IMR-90 (cell line): ENCODE results near the gene TMC1. TPM values are rescaled to one million over a fixed set of nuclear protein-coding genes. Genes with fewer than 3 reads are reported as not detected.

Experiments
- ATAC-seq: fragments of 200-7000 bp; cut with Tn5 transposase; 2 replicates; pipeline ENCODE4 v1.9.1; 2020; ENCODE audit warnings: low read depth, mild to moderate bottlenecking, moderate library complexity
- BruUV-seq: library from RNA; stranded (reverse); fragments of 400-500 nt; replicated peaks from 2 replicates; lab custom pipeline; 2021; lab: Mats Ljungman, UMichigan
- CTCF ChIA-PET: fragments of 300-600 bp; formaldehyde crosslinking; extraction: SDS; loops from one replicate; lab custom pipeline; 2021; ENCODE audit warnings: antibody characterized with exemption; lab: Yijun Ruan, JAX
- POLR2A ChIA-PET: fragments of 300-600 bp; sonication (Branson Sonifier 250); formaldehyde crosslinking; loops from one replicate; lab custom pipeline; 2022; ENCODE audit warnings: antibody characterized with exemption; ENCODE audit not compliant: unreplicated experiment; lab: Charles Lee
- DNase-seq: peaks from one replicate; pipeline ENCODE4 v3.0.0; 2013
- H2AFZ ChIP-seq: replicated peaks from 2 replicates; pipeline ENCODE3; 2013; ENCODE audit warnings: low read length, mild to moderate bottlenecking; ENCODE audit not compliant: poor library complexity
- H2AK5ac ChIP-seq: 2 replicates; pipeline ENCODE4 v1.6.1; 2013; ENCODE audit warnings: low read depth, low read length, inconsistent platforms
- H2AK9ac ChIP-seq: replicated peaks from 2 replicates; pipeline ENCODE3; 2013; ENCODE audit warnings: mild to moderate bottlenecking, low read depth, low read length, moderate library complexity; ENCODE audit not compliant: poor library complexity
- H2BK120ac ChIP-seq: 2 replicates; pipeline ENCODE4 v1.6.1; 2013; ENCODE audit warnings: low read depth, low read length, inconsistent platforms
- H2BK15ac ChIP-seq: 3 replicates; pipeline ENCODE4 v1.6.1; 2013; ENCODE audit warnings: low read depth, low read length, inconsistent platforms
- H2BK20ac ChIP-seq: 2 replicates; pipeline ENCODE4 v1.6.1; 2013; ENCODE audit warnings: low read depth, mild to moderate bottlenecking, inconsistent platforms, low read length, moderate library complexity
- H2BK5ac ChIP-seq: 2 replicates; pipeline ENCODE4 v1.6.1; 2013; ENCODE audit warnings: mild to moderate bottlenecking, low read depth, low read length, inconsistent platforms; ENCODE audit not compliant: poor library complexity, severe bottlenecking
- H3K14ac ChIP-seq: replicated peaks from 2 replicates; pipeline ENCODE4 v1.6.1; 2013; ENCODE audit warnings: low read depth, low read length, inconsistent platforms
- H3K18ac ChIP-seq: 2 replicates; pipeline ENCODE4 v1.6.1; 2013; ENCODE audit warnings: low read depth, low read length, control low read depth
- H3K23ac ChIP-seq: 2 replicates; pipeline ENCODE4 v1.6.1; 2013; ENCODE audit warnings: low read depth, low read length, inconsistent platforms
- H3K27ac ChIP-seq: 2 replicates; pipeline ENCODE4 v1.5.1; 2013; ENCODE audit warnings: mild to moderate bottlenecking, control low read depth, low read length; ENCODE audit not compliant: insufficient read depth
- H3K27me3 ChIP-seq: 2 replicates; pipeline ENCODE4 v1.6.1; 2013; ENCODE audit warnings: low read length; ENCODE audit not compliant: control insufficient read depth, insufficient read depth
- H3K36me3 ChIP-seq: 2 replicates; pipeline ENCODE4 v1.6.1; 2013; ENCODE audit warnings: low read length, mixed read lengths; ENCODE audit not compliant: control insufficient read depth, insufficient read depth
- H3K4ac ChIP-seq: 2 replicates; pipeline ENCODE4 v1.6.1; 2013; ENCODE audit warnings: low read depth, low read length, inconsistent platforms
- H3K4me1 ChIP-seq: 2 replicates; pipeline ENCODE4 v1.6.1; 2013; ENCODE audit warnings: low read length, mixed read lengths; ENCODE audit not compliant: control insufficient read depth, insufficient read depth
- H3K4me2 ChIP-seq: 2 replicates; pipeline ENCODE4 v1.6.1; 2013; ENCODE audit warnings: low read depth, mild to moderate bottlenecking, control low read depth, low read length, moderate library complexity
- H3K4me3 ChIP-seq: 2 replicates; pipeline ENCODE4 v1.5.1; 2013; ENCODE audit warnings: low read depth, mild to moderate bottlenecking, control low read depth, low read length, moderate library complexity; ENCODE audit not compliant: insufficient read depth
- H3K56ac ChIP-seq: 2 replicates; pipeline ENCODE4 v1.6.1; 2013; ENCODE audit warnings: low read length, inconsistent platforms; ENCODE audit not compliant: insufficient read depth; ENCODE audit errors: extremely low read depth
- H3K79me1 ChIP-seq, 2 experiments: 2 replicates each; pipeline ENCODE4 v1.6.1; 2013; ENCODE audit warnings: low read length in 2 of 2, inconsistent platforms in 1 of 2, low read depth in 1 of 2
- H3K9ac ChIP-seq: 2 replicates; pipeline ENCODE4 v1.6.1; 2013; ENCODE audit warnings: low read depth, low read length, control low read depth
- H3K9me1 ChIP-seq: 2 replicates; pipeline ENCODE4 v1.6.1; 2013; ENCODE audit warnings: low read length, inconsistent platforms; ENCODE audit not compliant: insufficient read depth
- H3K9me3 ChIP-seq: 2 replicates; pipeline ENCODE4 v1.6.1; 2013; ENCODE audit warnings: low read length; ENCODE audit not compliant: control insufficient read depth, insufficient read depth
- H4K20me1 ChIP-seq: 2 replicates; pipeline ENCODE4 v1.6.1; 2013; ENCODE audit warnings: low read length, inconsistent platforms; ENCODE audit not compliant: insufficient read depth
- H4K5ac ChIP-seq: 2 replicates; pipeline ENCODE4 v1.6.1; 2013; ENCODE audit warnings: mild to moderate bottlenecking, low read depth, low read length, control low read depth
- H4K8ac ChIP-seq, 2 experiments: 2 replicates each; pipeline ENCODE4 v1.6.1; 2013; ENCODE audit warnings: low read depth in 2 of 2, low read length in 2 of 2, control low read depth in 1 of 2, inconsistent platforms in 1 of 2
- H4K91ac ChIP-seq: 2 replicates; pipeline ENCODE4 v1.6.1; 2013; ENCODE audit warnings: low read depth, low read length, inconsistent platforms; ENCODE audit not compliant: insufficient read depth
- BHLHE40 ChIP-seq: fragments of 150-350 bp; IDR thresholded peaks from 2 replicates; pipeline ENCODE4 v1.6.1; 2016; ENCODE audit warnings: mild to moderate bottlenecking, low read depth, low read length
- CHD1 ChIP-seq: IDR thresholded peaks from 2 replicates; pipeline ENCODE4 v1.6.1; 2012; ENCODE audit warnings: low read depth, low read length, improper control_type of control experiment
- FOS ChIP-seq: fragments of 150-350 bp; IDR thresholded peaks from 2 replicates; pipeline ENCODE4 v1.6.1; 2016; ENCODE audit warnings: low read depth, low read length
- MAFK ChIP-seq: IDR thresholded peaks from 2 replicates; pipeline ENCODE4 v1.6.1; 2012; ENCODE audit warnings: low read depth, low read length, improper control_type of control experiment
- RAD21 ChIP-seq: IDR thresholded peaks from 2 replicates; pipeline ENCODE4 v1.6.1; 2012; ENCODE audit warnings: low read length, improper control_type of control experiment
- RCOR1 ChIP-seq: IDR thresholded peaks from 2 replicates; pipeline ENCODE4 v1.6.1; 2012; ENCODE audit warnings: mild to moderate bottlenecking, low read length, improper control_type of control experiment; ENCODE audit not compliant: insufficient replicate concordance
- RFX5 ChIP-seq: IDR thresholded peaks from 2 replicates; pipeline ENCODE4 v1.8.0; 2012; ENCODE audit warnings: low read depth, mild to moderate bottlenecking, low read length, moderate library complexity
- SMC3 ChIP-seq: fragments of 150-350 bp; IDR thresholded peaks from 2 replicates; pipeline ENCODE4 v1.6.1; 2016; ENCODE audit warnings: low read depth, mild to moderate bottlenecking, antibody characterized with exemption, low read length, moderate library complexity
- WGBS, 2 experiments: methylation state at CpG; one replicate each; pipeline versions ENCODE4 v1.1.5 to v1.1.7; 2013; ENCODE audit warnings: missing lambda C conversion rate in 2 of 2; ENCODE audit not compliant: insufficient read length in 1 of 2; ENCODE audit errors: extremely low coverage in 2 of 2; 5-methylcytosine and 5-hydroxymethylcytosine counted together
- dilution Hi-C: fragments of 300-500 bp; cut with HindIII; formaldehyde crosslinking; loops from one replicate; pipeline ENCODE4 v1.14.3; 2018; ENCODE audit warnings: low sequenced_read_pairs; ENCODE audit not compliant: unreplicated experiment
- in situ Hi-C: fragments of 300-500 bp; cut with MboI; formaldehyde crosslinking; loops from 3 replicates; pipeline ENCODE4 v1.14.3; 2019; ENCODE audit warnings: low sequenced_read_pairs, inconsistent platforms, mixed read lengths
- intact Hi-C: fragments of 100-400 bp; cut with micrococcal nuclease; formaldehyde crosslinking; loops from 2 replicates; pipeline ENCODE4 v1.10.0; 2022
- polyA plus RNA-seq, 3 experiments: library from polyadenylated mRNA; depleted of rRNA; stranded (reverse); fragments of >200 nt; gene quantifications; 2 replicates each; pipeline ENCODE4 v1.2.3, GENCODE V29; 2012; ENCODE audit warnings: low replicate concordance in 1 of 3
- total RNA-seq: library from RNA; depleted of rRNA; stranded (reverse); fragments of >200 nt; gene quantifications from 2 replicates; pipeline ENCODE4 v1.2.3, GENCODE V29; 2012
- TF ChIP-seq, protein P1 (sequence below): conservative IDR thresholded peaks from 2 replicates; pipeline ENCODE4 v1.5.1; 2012; ENCODE audit warnings: mild to moderate bottlenecking, low read depth, low read length, improper control_type of control experiment

Gene TMC1
- total and polyA plus RNA-seq, 2 of the 4 experiments (the other 2 are of a cell fraction) = not detected

DNA sequence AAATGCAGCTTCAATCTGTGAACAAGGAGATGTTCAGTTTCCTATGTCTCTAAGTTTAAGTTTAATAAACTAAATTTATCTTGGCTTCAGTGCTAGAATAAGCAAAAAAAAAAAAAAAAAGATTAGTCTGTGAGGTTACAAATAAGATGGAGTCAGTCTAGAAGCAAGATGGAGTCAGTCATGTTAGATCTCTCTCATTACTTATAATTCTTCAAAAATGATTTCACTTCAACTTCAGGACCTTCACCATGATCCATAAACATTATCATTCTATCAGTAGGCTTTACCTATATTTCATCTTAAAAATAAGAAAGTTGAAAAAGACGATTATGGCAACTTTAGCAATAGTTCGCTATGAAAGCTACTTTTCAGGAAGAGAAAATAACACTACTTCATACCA is 30.2 kb upstream of the TMC1 start:
- Histone ChIP-seq H2BK120ac (no peak overlapping the region), H3K4me3 (no peak overlapping the region), H2AFZ (no peak overlapping the region), H3K4me1 (no peaks in the 10 kb centered on the region), H2AK5ac (no peak overlapping the region), H2BK15ac (no peak overlapping the region), H3K9me1 (peaks cover 2% of the 10 kb centered on the region; the same call in 1 of the 2 replicates), H3K14ac (no peak overlapping the region), H3K4ac (no peak overlapping the region), H3K4me2 (no peak overlapping the region), H4K20me1 (no peaks in the 10 kb centered on the region), H3K9me3 (no peaks in the 10 kb centered on the region), H3K18ac (no peak overlapping the region), H3K27me3 (no peaks in the 10 kb centered on the region), H4K91ac (no peak overlapping the region), H4K5ac (no peak overlapping the region), H2BK20ac (no peak overlapping the region), H2AK9ac (no peak overlapping the region), H4K8ac (no peak overlapping the region), H3K56ac (no peak overlapping the region), H3K9ac (no peak overlapping the region), H3K27ac (no peak overlapping the region), H3K36me3 (no peaks in the 10 kb centered on the region), H3K79me1 (no peaks in the 10 kb centered on the region), H2BK5ac (no peak overlapping the region), H3K23ac (no peak overlapping the region)
- ATAC-seq (no peak), DNase-seq (no peak)
- CTCF ChIA-PET = no interaction called here
- TF ChIP-seq RAD21 = no peak
- no peak for TF ChIP-seq FOS
- no peak for TF ChIP-seq RFX5
- no peak for TF ChIP-seq SMC3
- no peak for TF ChIP-seq RCOR1
- TF ChIP-seq CHD1 = no peak
- TF ChIP-seq, protein P1, sequence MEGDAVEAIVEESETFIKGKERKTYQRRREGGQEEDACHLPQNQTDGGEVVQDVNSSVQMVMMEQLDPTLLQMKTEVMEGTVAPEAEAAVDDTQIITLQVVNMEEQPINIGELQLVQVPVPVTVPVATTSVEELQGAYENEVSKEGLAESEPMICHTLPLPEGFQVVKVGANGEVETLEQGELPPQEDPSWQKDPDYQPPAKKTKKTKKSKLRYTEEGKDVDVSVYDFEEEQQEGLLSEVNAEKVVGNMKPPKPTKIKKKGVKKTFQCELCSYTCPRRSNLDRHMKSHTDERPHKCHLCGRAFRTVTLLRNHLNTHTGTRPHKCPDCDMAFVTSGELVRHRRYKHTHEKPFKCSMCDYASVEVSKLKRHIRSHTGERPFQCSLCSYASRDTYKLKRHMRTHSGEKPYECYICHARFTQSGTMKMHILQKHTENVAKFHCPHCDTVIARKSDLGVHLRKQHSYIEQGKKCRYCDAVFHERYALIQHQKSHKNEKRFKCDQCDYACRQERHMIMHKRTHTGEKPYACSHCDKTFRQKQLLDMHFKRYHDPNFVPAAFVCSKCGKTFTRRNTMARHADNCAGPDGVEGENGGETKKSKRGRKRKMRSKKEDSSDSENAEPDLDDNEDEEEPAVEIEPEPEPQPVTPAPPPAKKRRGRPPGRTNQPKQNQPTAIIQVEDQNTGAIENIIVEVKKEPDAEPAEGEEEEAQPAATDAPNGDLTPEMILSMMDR = no peak
- no peak for TF ChIP-seq BHLHE40
- no peak for TF ChIP-seq MAFK
- dilution Hi-C loops = no loop called here
- in situ Hi-C loops = no loop called here
- WGBS, 2 experiments = no CpG with 5 or more reads among the region's 2 CpGs
- no TSS peak for BruUV-seq
- POLR2A ChIA-PET = no interaction called here
- intact Hi-C loops = no loop called here
